HG03457 (cell line): Measurements from ENCODE around the gene BRI3.

Experiments
- ATAC-seq: cut with Tn5 transposase; IDR thresholded peaks from one replicate; pipeline ENCODE4 v1.9.1; 2021; ENCODE audit warnings: moderate number of reproducible peaks; ENCODE audit not compliant: unreplicated experiment

BRI3 gene

GRCh38 chr7:98280791-98281756 lies at the start of gene BRI3:
Gene BRI3, plus strand, starts transcription at chr7:98281686. Its CDS starts 110 bp downstream, at chr7:98281796.
- peak; percentile 67 for ATAC-seq

- no peak for ATAC-seq
Observed at GRCh38 chr7:98232263-98232585, 49.3 kb upstream of the BRI3 start.

- no peak for ATAC-seq
Observed at GRCh38 chr7:98232799-98233198, 48.7 kb upstream of the BRI3 start.

- no peak for ATAC-seq
Observed at GRCh38 chr7:98233219-98234070, 48.0 kb upstream of the BRI3 start.

- ATAC-seq: no peak
Observed at GRCh38 chr7:98234429-98235147, 46.9 kb upstream of the BRI3 start.

- ATAC-seq: no peak
Observed at GRCh38 chr7:98235901-98236300, 45.6 kb upstream of the BRI3 start.

- no peak for ATAC-seq
Observed at GRCh38 chr7:98236355-98237185, 44.9 kb upstream of the BRI3 start.

GRCh38 chr7:98238076-98238475 lies 43.4 kb upstream of the BRI3 start:
- ATAC-seq: no peak

- no peak for ATAC-seq
Observed at GRCh38 chr7:98238976-98239375, 42.5 kb upstream of the BRI3 start.

- ATAC-seq: no peak
Observed at GRCh38 chr7:98240961-98241673, 40.4 kb upstream of the BRI3 start.

- no peak for ATAC-seq
Observed at GRCh38 chr7:98241674-98242241, 39.7 kb upstream of the BRI3 start.

GRCh38 chr7:98242342-98242741 lies 39.1 kb upstream of the BRI3 start:
- ATAC-seq: no peak

- ATAC-seq: no peak
Observed at GRCh38 chr7:98242934-98243333, 38.6 kb upstream of the BRI3 start.

GRCh38 chr7:98244871-98245270 lies 36.6 kb upstream of the BRI3 start:
- no peak for ATAC-seq

GRCh38 chr7:98248156-98248555 lies 33.3 kb upstream of the BRI3 start:
- no peak for ATAC-seq

GRCh38 chr7:98249106-98249505 lies 32.4 kb upstream of the BRI3 start:
- ATAC-seq: no peak

- ATAC-seq: no peak
Observed at GRCh38 chr7:98250789-98251188, 30.7 kb upstream of the BRI3 start.

- ATAC-seq: no peak
Observed at GRCh38 chr7:98251231-98251600, 30.3 kb upstream of the BRI3 start.
